Stimulated activated CD4-positive, alpha-beta T cell treated with anti-CD3 and anti-CD28 coated beads, TNF-alpha, amount 100 ng/mL, for 4 hours (primary cell): ENCODE data around the gene RCVRN.

Source experiments
- DNase-seq, 3 experiments: peaks; one replicate each; pipeline ENCODE4 v3.0.0-alpha.2; 2020; ENCODE audit warnings: low read depth in 3 of 3

Gene RCVRN

DNA sequence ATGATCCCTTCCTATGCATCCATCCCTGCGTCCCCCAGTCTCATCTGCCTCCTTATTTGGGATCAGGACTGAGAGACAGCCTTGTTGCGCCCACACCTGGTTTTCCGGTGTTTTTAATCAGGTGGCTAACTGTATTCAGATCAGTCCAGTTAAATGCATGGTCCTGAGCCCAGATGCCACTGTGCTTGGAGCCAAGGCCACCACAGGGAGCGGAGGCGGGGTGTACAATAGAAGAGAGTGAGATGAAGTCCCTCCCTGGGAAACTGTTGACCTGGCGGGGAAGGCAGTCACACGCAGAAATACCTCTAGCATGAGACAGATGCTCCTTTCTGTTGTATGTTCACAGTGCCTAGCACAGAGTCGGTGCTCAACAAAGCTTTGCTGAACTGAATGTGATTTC is 6.3 kb downstream of the RCVRN start:
- no peak for DNase-seq

DNA sequence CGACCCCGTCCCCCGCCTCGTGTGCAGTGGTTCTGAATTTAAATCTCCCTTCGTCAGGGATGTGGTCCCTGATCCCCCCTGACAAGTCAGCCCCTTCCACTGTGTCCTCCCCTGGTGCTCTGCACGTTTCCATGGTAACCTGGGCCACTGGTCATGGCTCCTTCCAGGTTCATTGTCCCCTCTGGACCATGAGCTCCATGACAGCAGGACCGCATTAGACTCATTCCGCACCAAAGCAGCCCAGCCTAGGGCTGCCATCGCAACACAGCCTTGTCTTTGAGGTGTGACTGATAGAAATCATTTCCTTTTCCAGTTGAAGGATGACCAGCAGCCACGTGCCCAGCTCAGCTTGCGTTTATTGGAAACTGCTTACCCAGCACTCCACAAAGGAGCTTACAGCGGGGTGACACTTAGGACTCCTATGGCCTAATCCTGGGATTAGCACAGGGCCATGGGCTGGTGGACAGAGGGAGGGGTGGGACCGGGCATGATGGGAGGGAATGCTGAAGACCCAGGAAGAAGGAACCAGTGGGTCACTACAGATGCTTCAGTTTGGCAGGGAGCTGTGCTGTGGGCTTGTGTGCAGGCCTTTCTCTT is 7.6 kb downstream of the RCVRN start:
- DNase-seq, result no peak

DNA sequence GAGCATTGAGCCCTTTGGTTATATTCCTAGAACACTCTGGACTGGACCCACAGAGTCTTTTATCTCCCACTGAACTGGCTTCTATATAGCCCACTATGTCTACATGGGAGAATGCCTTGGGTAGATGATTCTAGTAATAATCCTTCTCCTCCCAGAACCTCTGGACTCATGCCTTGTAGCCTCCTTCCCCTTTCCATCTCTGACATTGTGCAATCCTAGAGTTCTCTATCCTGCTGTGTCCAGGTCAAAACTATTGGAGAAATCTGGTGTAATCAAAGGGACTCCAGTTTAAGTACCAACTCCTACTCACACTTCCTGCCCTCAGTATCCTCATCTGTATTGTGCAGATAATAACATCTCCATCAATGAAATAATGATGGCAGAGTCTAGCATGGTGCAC is 9.1 kb downstream of the RCVRN start:
- DNase-seq, result no peak

DNA sequence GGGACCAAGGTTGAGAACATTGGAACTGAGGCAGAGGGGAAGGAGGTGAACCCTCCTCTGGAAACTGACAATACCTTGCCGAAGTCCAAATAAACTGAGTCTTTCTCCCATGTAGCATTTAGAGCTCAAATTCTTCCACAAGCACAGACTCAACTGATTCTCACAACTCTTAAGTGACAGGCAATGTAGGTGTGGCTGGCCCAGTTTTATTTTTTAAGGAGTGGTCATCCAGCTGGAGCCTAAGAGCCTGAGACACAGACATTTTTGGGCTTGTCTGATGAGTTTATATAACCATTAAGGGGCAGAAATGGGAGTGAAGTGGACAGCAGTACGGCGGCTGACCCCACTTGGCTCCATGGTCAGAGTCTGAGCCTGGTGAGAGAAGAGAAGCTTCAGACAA is 10.8 kb downstream of the RCVRN start:
- no peak for DNase-seq

DNA sequence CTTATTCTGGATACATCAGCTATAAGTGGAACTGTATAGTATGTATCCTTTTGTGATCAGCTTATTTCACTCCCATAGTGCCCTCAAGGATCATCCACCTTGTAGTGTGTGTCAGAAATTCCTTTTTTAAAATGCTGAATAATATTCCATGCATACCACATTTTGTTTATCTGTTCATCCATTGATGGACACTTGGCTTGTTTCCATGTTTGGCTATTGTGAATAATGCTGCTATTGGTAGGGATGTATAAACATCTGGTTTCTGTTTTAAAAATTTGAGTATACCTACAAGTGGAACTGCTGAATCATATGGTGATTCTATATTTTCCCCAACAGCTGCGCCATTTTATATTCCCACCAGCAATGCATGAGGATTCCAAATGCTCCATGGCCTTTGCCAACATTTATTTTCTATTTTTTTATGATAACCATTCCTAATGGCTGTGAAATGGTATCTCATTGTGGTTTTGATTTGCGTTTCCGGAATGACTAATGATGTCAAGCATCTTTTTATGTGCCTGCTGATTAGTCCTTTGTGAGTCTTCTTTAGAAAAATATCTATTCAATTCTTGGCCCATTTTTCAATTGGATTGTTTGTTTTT is 11.6 kb downstream of the RCVRN start:
- no peak for DNase-seq

DNA sequence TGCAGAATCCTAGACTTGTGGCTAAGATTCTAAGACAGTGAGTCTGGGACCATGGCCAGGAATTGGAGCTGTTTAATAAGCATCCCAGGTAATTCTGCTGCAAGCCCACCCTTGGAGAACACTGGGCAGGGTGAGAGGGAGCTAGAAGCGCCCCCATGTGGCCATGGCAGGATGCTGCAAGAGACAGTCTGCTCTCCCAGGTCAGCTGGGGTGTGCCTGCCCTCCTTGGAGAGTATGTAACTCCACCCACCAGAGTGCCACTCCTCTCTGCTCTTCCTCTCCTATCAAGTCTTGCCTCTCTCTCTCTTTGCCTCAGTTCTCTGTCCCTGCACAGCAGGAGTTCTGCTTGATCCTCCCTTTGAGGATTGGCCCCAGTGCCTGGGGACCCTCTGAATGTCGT is 14.9 kb downstream of the RCVRN start:
- no peak for DNase-seq

DNA sequence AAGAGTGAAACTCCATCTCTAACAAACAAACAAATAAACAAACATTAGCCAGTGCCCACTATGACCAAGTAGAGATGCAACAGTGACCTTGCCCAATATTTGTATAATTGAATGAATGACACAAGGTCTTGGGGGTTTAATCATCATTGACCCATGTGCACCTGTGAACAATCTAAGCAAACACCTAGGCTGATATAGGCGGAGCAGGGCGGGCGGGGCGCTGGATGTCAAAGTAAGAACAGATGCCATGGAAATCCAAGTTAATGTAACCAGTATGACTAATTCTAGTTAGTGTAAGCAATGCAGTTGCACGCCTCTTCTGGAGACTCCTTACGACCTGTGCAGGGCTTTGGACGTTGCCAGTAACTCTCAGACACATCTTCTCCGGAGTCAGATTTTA is 17.6 kb downstream of the RCVRN start:
- DNase-seq, result no peak

DNA sequence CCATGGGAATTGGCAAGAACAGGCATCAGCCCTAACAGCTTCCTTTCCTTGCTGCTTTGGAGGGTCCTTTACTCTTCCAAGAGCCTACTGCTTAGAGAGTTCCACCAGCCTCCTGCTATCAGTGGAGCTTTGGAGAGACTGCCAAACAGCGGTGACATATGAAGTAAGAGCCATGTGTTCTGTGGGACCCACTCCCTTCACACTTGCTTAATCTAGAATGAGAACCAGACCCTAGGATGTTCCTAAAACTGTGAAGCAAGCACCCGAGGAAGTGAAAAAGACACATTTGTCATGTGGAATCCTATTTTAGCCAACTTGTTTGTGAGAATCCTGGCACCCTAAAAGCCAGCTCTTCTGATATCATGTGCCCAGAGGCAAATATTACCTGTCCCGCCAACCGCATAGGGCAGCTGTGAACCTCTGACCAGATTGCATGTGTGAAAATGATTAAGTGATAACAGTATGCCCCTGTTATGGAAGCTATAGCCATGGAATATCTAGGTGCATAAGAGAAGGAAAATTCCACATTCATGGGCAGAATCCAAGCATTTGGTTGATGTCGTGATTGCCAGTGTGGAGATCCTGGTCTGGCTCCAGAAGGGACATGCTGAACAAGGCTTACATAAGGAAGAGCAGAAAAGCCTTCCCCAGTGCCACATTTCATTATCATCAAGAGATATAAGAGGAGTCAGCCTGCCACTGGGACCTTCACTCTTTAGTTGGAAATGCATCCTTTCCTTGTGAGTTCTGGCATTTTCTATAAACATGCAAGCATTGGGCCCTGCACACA is 18.7 kb downstream of the RCVRN start:
- DNase-seq, result no peak

DNA sequence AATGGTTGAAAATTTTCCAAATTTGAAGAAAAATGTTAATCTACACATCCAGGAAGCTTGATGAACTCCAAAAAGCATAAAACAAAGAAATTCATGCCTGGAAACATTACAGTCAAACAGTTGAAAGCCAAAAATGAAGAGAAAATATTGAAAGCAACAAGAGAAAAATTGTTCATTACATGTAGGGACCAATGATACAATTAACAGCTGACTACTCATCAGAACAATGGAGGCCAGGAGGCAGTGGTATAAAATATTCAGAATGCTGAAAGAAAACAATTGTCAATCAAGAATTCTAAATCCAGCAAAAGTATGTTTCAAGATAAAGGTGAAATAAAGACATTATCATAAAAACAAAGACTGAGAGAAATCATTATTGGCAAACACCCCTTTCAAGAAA is 21.6 kb downstream of the RCVRN start:
- DNase-seq, result no peak

DNA sequence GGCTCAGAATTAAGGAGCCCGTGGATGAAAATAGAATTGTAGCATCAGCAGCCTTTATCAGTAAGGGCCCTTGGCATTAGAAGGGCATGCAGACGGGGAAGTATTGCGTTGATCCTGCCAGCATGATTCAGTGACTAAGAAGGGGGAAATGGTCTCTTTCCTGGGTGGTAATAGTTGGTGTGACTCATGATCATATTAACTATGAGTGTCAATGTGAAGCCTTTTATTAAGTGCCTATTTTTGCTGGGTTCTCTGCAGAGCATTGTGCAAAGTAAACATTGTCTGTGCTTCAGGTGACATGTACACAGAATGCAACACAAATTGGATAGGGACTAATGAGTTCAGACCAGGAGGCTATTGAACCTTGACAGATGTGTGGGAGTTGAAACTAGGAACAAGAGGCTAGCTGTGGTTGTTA is 24.5 kb downstream of the RCVRN start:
- DNase-seq, result no peak

DNA sequence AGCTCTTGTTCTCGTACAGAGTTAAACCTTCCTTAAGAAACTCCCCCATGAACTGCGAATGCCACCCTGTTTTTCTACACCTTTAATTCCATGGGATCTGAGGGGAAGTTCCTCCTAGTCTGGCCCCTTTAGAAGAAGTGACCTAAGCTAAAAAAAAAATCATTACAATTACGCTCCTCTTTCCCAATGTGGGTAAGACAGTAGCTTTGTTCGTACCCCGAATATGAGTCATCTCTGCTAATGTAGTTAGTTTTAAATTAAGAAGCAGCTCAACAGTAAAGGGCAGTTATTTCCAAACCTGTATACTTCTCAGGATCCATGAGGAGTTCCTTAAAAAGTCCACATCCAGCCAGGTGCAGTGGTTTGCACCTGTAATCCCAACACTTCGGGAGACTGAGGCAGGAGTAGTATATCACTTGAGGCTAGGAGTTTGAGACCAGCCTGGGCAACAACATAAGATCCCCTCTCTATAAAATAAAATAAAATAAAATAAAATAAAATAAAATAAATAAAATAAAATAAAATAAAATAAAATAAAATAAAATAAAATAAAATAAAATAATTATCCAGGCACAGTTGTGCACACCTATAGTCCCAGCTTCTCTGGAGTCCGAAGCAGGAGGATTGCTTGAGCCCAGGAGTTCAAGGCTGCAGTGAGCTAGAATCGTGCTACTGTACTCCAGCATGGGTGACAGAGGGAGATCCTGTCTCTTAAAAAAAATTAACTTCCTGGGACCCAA is 26.1 kb downstream of the RCVRN start:
- DNase-seq, result no peak

DNA sequence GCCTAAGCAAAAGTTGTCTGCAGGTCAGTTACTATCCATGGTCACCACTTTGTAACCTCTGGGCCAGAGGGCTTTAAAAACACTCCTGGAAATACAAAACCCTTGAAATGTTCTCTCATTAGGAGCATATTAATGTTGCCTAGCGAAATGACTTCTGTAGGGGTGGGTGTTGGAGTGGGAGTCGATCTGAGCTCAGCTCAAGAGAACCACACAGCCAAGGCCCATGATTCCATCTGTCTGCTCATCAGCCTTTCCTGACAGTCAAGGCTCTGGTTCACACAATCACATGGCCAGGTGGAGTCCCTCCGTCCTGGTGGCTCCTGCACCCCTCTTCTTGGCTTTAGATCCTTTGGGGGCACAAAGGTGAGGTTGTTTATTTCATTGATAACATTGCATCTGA is 26.7 kb downstream of the RCVRN start:
- DNase-seq, result no peak

DNA sequence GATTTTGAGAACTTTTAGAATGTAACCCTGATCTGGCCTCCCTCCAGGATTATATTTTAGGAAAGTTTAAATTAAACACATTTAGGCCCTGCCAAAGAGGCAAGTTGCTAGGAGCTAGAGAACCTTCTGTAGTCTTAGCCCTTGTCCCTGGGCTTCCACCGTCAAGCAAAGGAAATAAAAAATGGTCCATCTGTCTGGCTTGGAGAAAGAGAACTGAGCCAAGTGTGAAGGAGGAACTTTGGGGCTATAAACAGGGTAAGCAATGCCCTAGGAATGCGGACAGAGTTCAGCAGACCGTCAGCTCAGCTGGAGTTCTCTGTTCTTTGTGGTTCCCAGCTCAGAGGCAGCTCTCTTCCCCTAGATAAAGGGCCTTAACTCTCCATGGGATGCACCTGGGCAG is 29.6 kb downstream of the RCVRN start:
- DNase-seq, result no peak

DNA sequence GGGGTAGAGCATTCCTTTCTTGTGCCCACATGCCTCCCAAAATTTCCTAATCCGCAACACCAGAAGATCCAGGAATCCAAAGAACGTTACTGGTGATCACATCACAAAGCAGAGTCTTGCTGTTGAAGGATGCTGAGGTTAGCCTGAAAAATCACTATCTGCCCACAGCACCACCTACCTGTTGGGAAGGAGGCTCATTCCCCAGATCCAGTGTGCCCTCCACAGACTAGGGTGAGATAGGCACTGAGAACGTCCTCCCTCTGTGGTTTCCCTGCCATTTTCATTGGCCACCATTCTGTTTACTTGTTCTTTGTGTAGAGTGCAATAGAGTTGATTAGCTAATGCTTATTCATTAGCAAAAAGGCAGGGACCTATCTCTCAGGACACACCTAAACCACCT is 30.3 kb downstream of the RCVRN start:
- no peak for DNase-seq

DNA sequence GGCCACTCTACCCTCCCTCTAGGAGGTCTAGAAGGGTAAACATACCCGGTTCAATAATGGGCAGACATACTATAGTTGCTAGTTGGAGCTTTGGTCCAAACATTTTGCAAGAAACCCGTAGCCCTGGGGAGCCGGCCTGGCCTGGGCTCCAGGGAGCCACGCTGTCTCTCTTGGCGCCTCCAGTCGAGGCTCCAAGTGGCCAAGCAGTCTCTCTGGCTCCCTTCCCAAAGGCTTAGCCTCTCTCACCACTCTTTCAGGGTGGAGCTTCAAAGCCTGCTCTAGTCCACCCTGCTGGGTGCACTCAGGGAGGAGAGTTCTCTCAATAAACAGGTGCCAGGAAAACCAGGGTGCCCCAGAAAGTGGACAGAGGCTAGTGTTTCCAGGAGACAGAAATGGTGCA is 32.2 kb downstream of the RCVRN start:
- DNase-seq, result no peak

DNA sequence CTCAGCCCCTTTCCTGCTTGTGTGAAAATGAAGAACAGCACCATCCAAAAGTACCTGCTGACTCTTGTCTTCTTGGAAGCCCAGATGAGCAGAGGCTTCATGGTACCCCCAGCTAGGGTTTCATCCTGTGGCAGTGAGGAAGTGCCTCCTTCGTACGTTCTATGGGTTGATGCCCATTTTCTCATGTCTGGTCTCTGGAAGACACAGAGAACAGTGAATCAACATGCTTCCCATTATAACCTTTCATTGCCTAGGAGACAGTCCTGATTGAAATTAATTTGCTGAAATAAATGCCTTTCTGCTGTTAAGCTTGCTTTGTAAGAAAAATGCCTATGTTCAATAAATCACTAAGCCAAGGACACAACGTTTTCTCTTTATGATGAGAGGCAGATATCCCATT is 36.5 kb downstream of the RCVRN start:
- no peak for DNase-seq

DNA sequence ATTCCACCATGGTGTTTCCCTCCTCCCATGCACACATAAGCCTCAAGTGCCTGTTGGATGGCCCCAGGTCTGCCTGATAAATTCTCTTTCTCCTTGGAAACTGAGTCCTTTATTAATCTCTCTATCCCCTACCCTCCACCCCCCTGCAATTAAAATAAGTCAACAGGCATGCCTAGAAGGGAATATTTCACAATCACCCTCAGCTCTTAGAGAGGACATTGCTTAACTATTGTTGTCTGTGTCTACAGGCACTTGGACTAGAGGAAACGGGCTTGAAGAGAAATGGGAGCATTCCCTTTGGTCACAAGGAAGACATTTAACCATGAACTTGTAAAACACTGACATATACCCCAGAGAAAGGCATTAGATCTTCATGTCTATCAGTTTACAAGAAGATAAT is 39.5 kb downstream of the RCVRN start:
- DNase-seq, result no peak

DNA sequence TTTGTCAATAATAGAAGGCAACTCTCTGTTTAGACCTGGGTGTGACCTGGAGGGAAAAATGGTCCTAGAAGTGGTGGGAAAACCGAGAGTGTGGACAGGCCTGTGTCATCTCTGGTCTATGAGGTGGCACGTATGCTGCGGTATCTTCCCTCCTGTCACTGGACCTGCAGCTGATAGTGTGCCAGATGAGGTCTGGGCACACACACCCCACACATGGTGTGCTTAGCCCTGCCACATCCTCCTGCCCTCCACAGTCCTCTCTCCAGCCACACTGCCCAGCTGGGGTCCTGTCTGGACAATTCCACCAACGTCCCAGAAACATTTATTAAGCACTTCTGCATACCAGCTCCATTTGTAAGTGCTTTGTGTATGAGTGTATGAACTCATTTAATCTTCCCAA is 42.1 kb downstream of the RCVRN start:
- DNase-seq, result no peak

DNA sequence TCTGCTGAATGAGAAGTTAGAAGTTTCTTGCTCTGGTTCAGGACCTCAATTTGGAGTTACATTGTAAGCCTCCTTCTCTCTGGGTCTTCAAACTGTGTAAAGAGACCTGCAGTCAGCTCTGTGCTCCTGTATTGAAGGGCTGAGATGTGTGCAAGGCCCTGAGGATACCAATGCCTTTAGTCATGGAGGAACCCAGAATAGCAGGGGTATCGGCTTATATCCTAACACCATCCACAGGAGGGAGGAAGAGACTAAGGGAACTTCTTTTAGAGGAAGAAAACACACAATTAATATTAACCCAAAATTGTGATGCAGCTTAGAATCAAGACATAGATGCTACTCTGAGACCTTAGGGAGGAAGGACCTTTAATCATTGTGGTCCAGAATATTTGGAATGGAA is 42.9 kb downstream of the RCVRN start:
- no peak for DNase-seq

DNA sequence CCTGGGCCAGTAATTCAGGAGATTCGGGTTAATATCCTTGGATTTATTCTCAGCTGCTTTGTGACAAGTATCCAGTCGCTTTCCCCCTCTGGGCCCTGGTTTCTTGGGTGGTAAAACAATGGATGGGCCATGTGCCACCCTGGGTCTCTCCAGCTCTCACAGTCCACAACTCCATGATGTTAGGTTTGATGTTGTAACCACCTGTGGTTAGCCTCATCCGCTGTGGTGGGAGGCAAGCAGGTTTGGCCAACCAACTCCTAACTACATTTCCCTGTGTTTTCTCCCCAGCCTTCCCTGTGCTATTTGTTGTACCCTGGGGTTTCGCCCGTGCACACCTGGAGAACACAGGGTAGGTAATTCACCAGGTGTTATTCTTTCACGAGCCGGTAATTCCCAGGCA is 44.2 kb downstream of the RCVRN start:
- no peak for DNase-seq

DNA sequence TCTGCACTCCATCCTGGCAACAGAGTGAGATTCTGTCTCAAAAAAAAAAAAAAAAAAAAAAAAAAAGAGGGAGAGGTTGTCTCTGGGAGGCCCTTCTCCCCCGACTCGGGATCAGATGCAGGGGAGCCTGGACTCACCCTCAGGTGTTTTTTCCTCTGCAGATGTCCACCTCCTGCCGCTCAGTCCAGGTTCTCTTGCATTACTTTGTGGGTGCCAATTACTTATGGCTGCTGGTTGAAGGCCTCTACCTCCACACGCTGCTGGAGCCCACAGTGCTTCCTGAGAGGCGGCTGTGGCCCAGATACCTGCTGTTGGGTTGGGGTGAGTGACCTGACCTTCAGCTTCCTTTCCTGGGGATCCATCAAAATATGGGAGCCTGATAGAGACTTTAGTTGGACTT is 45.3 kb downstream of the RCVRN start:
- no peak for DNase-seq

DNA sequence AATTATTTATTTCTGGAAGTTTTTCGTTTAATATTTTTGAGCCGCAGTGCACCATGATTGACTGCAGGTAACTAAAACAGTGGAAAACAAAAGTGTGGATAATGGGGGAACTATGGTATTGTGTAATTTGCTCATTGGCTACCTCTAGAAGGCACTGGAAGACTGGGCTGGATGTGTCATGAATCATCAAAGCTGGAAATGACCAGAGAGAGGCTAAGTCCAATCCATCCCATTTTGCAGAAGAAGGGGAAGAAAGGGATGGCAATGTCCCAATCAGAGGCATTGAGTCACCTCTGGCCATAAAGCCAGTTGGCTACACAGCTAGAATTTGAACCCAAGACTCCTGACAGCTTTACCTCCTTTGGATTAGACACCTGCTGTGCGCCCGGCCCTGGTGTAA is 50.0 kb downstream of the RCVRN start:
- no peak for DNase-seq

DNA sequence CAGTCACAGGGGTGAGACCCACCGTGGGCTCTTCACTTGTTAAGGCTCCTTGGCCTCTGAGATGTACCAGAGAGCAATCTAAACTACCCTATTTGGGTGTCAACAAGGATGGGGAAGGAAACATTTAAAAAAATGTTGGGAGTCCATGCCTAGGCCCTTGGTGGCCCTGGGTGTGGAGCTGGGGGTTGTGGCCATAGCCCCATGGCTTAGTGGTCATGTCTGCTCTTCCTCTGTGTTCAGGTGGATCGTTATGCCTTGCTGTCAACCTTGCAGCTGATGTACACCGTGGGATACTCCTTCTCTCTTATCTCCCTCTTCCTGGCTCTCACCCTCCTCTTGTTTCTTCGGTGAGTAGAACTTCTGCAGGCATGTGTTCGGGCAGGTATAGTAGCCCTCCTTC is 50.8 kb downstream of the RCVRN start:
- DNase-seq, result no peak
